ENCODE results near the gene C16orf46. TPM values are rescaled to one million over a fixed set of nuclear protein-coding genes. Genes with fewer than 3 reads are reported as not detected.
A peak's percentile ranks its signal among the peaks of the same experiment; 100 is the strongest.

C16orf46 gene
- total RNA-seq, 2 donors from 2014 or later = 0.40 TPM; not detected in 1

DNA sequence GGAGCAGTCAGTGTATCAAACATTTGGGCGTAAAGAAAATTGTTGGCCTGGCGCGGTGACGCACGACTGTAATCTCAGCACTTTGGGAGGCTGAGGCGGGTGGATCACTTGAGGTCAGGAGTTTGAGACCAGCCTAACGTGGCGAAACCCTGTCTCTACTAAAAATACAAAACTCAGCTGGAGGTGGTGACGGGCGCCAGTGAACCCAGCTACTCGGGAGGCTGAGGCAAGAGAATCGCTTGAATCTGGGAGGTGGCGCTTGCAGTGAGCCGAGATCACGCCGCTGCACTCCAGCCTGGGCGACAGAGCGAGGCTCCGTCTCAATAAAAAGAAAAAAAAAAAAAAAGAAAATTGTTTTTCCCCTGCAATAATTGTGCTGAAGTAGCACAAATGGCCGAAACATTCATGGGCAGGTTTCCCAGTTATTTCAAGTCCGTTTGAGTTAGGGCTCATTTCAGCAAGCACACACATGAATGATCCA lies 17.8 kb upstream of the C16orf46 start:
- Histone ChIP-seq H3K4me1 (no peaks in the 10 kb centered on the region), H3K9me3 (no peaks in the 10 kb centered on the region), H3K27ac (no peak overlapping the region), H3K9ac (ENCODE audit: low read depth in 2 of 2, low read length in 2 of 2) (no peak overlapping the region), H3K27me3 (no peaks in the 10 kb centered on the region), H3K4me3 (no peak overlapping the region), H3K36me3 (no peaks in the 10 kb centered on the region)
- intact Hi-C loops (cut with DNase I) = loop anchor here (5.0 kb wide), 1 partner anchor 222 kb away; no protein-coding TSS in a partner anchor
- TF ChIP-seq, protein P1, sequence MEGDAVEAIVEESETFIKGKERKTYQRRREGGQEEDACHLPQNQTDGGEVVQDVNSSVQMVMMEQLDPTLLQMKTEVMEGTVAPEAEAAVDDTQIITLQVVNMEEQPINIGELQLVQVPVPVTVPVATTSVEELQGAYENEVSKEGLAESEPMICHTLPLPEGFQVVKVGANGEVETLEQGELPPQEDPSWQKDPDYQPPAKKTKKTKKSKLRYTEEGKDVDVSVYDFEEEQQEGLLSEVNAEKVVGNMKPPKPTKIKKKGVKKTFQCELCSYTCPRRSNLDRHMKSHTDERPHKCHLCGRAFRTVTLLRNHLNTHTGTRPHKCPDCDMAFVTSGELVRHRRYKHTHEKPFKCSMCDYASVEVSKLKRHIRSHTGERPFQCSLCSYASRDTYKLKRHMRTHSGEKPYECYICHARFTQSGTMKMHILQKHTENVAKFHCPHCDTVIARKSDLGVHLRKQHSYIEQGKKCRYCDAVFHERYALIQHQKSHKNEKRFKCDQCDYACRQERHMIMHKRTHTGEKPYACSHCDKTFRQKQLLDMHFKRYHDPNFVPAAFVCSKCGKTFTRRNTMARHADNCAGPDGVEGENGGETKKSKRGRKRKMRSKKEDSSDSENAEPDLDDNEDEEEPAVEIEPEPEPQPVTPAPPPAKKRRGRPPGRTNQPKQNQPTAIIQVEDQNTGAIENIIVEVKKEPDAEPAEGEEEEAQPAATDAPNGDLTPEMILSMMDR (IDR thresholded peaks at IDR 0.05) = no peak
- no peak for DNase-seq

DNA sequence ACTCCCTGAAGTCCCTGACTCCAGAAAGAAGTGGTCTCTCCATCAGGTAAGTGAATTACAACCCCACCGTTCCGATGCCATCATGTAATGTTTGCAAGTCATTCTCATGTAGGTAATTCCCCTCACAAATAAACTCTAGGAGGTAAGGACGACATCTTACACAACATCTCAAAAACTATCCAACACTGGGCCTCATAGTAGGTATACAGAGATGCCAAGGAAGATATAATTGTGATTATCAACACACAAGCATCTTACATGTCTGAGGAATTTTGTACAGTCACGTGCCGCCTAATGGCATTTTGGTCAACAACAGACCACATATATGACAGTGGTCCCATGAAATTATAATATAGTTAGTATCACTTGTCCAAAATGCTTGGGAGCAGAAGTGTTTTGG lies 11.8 kb upstream of the C16orf46 start:
- TF ChIP-seq, protein P1 (IDR thresholded peaks at IDR 0.05) = no peak
- Histone ChIP-seq H3K9ac (ENCODE audit: low read depth in 2 of 2, low read length in 2 of 2) (no peak overlapping the region), H3K9me3 (no peaks in the 10 kb centered on the region), H3K36me3 (no peaks in the 10 kb centered on the region), H3K27me3 (no peaks in the 10 kb centered on the region), H3K4me1 (no peaks in the 10 kb centered on the region), H3K4me3 (no peak overlapping the region), H3K27ac (no peak overlapping the region)
- no peak for DNase-seq
- intact Hi-C loops (cut with DNase I) = no loop called here

DNA sequence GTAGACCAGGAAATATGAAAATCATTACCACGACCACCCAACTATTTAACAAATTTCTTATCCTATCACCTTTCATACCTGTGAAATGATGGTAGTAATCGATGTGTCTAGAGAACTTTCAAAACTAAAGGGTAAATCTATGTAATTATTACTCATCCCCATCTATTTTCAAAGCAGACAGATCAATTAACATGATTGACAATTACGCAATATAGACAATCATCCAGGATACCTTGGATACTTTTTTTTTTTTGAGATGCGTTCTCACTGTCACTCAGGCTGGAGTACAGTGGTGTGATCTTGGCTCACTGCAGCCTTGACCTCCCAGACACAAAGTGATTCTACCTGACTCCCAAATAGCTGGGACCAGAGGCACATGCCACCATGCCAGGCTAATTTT lies 4.0 kb upstream of the C16orf46 start:
- Histone ChIP-seq H3K9ac (ENCODE audit: low read depth in 2 of 2, low read length in 2 of 2) (no peak overlapping the region), H3K9me3 (no peaks in the 10 kb centered on the region), H3K36me3 (no peaks in the 10 kb centered on the region), H3K4me3 (no peak overlapping the region), H3K27ac (no peak overlapping the region), H3K27me3 (no peaks in the 10 kb centered on the region), H3K4me1 (no peaks in the 10 kb centered on the region)
- DNase-seq = no peak
- intact Hi-C loops (cut with DNase I) = no loop called here
- TF ChIP-seq, protein P1 (IDR thresholded peaks at IDR 0.05) = no peak

DNA sequence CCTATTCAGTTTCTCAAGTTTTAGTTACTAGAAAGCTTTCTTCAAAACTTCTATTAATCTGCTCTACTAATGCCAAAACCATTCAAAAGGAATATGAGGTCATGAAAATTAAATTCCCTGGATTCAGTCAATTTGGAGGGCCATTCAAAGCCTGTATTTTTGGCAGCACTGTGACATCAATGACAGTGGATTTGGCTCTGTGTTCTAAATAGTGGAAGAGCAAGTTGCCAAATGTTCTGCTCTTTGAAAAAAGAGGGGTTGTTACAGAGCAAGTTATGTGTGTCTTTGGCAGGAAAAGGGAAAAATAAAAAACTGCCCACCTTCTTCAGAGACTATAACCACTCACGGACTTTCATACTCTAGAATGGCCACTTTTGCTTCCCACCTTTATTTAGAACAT lies 3.2 kb upstream of the C16orf46 start:
- intact Hi-C loops (cut with DNase I) = no loop called here
- Histone ChIP-seq H3K36me3 (no peaks in the 10 kb centered on the region), H3K9me3 (no peaks in the 10 kb centered on the region), H3K4me1 (no peaks in the 10 kb centered on the region), H3K4me3 (no peak overlapping the region), H3K27ac (no peak overlapping the region), H3K27me3 (no peaks in the 10 kb centered on the region), H3K9ac (ENCODE audit: low read depth in 2 of 2, low read length in 2 of 2) (no peak overlapping the region)
- DNase-seq = no peak
- TF ChIP-seq, protein P1 (IDR thresholded peaks at IDR 0.05) = no peak

DNA sequence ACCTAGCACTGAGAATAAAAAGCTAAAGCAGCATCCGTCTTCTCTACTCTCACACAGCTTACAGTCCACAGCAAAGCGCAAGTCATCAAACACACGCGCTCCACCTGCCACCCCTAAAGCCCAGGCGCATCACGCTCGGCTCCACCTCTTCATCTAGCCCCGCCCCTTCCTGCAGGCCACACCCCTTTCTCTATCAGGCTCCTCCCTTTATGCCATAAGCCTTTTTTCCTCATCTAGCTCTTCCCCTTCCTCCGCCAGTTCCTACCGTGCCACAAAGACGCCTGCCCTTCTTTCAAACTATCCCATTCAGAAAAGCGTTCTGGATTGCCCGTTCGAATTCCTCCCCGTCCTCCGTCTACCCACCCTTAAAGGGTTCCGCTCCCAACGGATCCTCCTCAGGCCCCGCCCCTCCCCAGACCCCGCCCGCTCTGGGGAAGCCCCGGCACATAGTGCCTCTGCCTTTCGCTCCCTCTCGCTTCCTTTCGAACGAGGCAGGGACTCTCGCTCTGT lies 417 bp downstream of the C16orf46 start:
- intact Hi-C loops (cut with DNase I) = no loop called here
- H3K27ac ChIP-seq = peak overlapping the region; percentile 96

More for the DNA sequence above, 417 bp downstream of the C16orf46 start:
- Histone ChIP-seq H3K9me3 (no peaks in the 10 kb centered on the region), H3K36me3 (no peaks in the 10 kb centered on the region), H3K9ac (ENCODE audit: low read depth in 2 of 2, low read length in 2 of 2) (peak overlapping the region; percentile 40 to 93), H3K4me1 (no peaks in the 10 kb centered on the region), H3K27me3 (no peaks in the 10 kb centered on the region), H3K4me3 (peak overlapping the region; percentile 55)
- TF ChIP-seq, protein P1 (IDR thresholded peaks at IDR 0.05) = no peak
- DNase-seq = peak; percentile 95

Data from colonic mucosa (tissue), 4 donors.